ENCODE results near the gene ZNF785. TPM values are rescaled to one million over a fixed set of nuclear protein-coding genes. Genes with fewer than 3 reads are reported as not detected.
A peak's percentile ranks its signal among the peaks of the same experiment; 100 is the strongest.

ZNF785 gene
- polyA plus RNA-seq, 3 donors: 0.67 to 9.0 (median 1.1) TPM

DNA sequence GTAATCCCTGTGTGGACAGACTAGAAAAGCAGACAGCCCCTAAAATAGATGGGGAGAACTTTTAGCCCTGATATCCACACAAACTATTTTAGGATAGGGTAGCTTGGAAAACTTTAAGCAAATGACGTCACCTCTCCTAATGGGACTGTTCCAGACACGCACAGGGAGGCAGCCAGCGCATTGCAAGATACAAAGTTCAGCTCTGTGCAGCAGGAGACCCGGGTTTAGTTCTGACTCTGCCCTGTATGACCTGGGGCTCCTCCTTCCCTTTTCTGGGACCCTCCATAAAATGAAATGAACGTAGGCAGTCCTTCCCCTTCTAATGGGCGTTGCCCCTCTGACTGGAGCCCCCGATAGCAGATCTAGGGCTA lies 18.4 kb upstream of the ZNF785 start:
- Histone ChIP-seq H3K36me3 (replicated peaks in 1 of 2; ENCODE audit: control insufficient read depth in 1 of 2, insufficient read depth in 2 of 2, low read length in 2 of 2) (peaks cover 19 to 30% of the 10 kb centered on the region in 2 donors), H3K27me3 (ENCODE audit: control insufficient read depth in 2 of 2, insufficient read depth in 2 of 2, low read length in 2 of 2) (no peaks in the 10 kb centered on the region), H3K27ac (ENCODE audit: low read depth in 1 of 2, low read length in 2 of 2) (peak overlapping the region in 1 of 2 donors; percentile 57), H3K9ac (ENCODE audit: insufficient read depth, low read length, poor library complexity, severe bottlenecking) (no peak overlapping the region), H3K79me2 (ENCODE audit: insufficient read depth, low read length) (peaks cover 46% of the 10 kb centered on the region), H3K4me1 (ENCODE audit: control insufficient read depth in 1 of 2, insufficient read depth in 2 of 2, low read length in 2 of 2) (peaks cover 58 to 61% of the 10 kb centered on the region in 2 donors), H2AFZ (ENCODE audit: insufficient read depth, low read depth, low read length, poor library complexity, severe bottlenecking) (no peak overlapping the region), H3K4me3 (replicated peaks in 1 of 3; ENCODE audit: low read depth in 2 of 3, low read length in 3 of 3) (no peak overlapping the region), H3K9me3 (replicated peaks in 1 of 2; ENCODE audit: control insufficient read depth in 1 of 2, insufficient read depth in 1 of 2, low read length in 2 of 2) (no peaks in the 10 kb centered on the region), H4K20me1 (ENCODE audit: insufficient read depth, low read length) (peaks cover 8% of the 10 kb centered on the region), H3K4me2 (replicated peaks; ENCODE audit: extremely low read depth, low read length, poor library complexity, severe bottlenecking) (no peak overlapping the region)
- H3K4me1 Mint-ChIP-seq: peaks cover 61% of the 10 kb centered on the region
- H3K9me3 Mint-ChIP-seq: no peaks in the 10 kb centered on the region
- no peak overlapping the region for H3K4me3 Mint-ChIP-seq
- H3K36me3 Mint-ChIP-seq: peaks cover 30 to 48% of the 10 kb centered on the region in 2 donors
- intact Hi-C loops (cut with micrococcal nuclease): no loop called here
- TF ChIP-seq, protein P1, sequence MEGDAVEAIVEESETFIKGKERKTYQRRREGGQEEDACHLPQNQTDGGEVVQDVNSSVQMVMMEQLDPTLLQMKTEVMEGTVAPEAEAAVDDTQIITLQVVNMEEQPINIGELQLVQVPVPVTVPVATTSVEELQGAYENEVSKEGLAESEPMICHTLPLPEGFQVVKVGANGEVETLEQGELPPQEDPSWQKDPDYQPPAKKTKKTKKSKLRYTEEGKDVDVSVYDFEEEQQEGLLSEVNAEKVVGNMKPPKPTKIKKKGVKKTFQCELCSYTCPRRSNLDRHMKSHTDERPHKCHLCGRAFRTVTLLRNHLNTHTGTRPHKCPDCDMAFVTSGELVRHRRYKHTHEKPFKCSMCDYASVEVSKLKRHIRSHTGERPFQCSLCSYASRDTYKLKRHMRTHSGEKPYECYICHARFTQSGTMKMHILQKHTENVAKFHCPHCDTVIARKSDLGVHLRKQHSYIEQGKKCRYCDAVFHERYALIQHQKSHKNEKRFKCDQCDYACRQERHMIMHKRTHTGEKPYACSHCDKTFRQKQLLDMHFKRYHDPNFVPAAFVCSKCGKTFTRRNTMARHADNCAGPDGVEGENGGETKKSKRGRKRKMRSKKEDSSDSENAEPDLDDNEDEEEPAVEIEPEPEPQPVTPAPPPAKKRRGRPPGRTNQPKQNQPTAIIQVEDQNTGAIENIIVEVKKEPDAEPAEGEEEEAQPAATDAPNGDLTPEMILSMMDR (IDR thresholded peaks at IDR 0.05): no peak
- 77% methylated on average over 7 of the region's 7 CpGs for WGBS (ENCODE audit: insufficient coverage)
- DNase-seq: no peak
- peak overlapping the region in 1 of 7 donors; percentile 53 for H3K27ac Mint-ChIP-seq
- H3K27me3 Mint-ChIP-seq (ENCODE audit: low read depth in 3 of 3): peaks cover 0 to 2% (median 0%) of the 10 kb centered on the region in 3 donors

GRCh38 chr16:30602616-30603277 lies 17.2 kb upstream of the ZNF785 start:
- no peaks in the 10 kb centered on the region for H3K9me3 ChIP-seq (replicated peaks in 1 of 2; ENCODE audit: control insufficient read depth in 1 of 2, insufficient read depth in 1 of 2, low read length in 2 of 2)
- peaks cover 57 to 60% of the 10 kb centered on the region in 2 donors for H3K4me1 ChIP-seq (ENCODE audit: control insufficient read depth in 1 of 2, insufficient read depth in 2 of 2, low read length in 2 of 2)
- Mint-ChIP-seq H3K27ac (peak overlapping the region; percentile 71 to 88 (median 85)), H3K4me1 (peaks cover 60% of the 10 kb centered on the region), H3K4me3 (peak overlapping the region; percentile 12 to 55), H3K27me3 (ENCODE audit: low read depth in 3 of 3) (peaks cover 0 to 2% (median 0%) of the 10 kb centered on the region in 3 donors), H3K36me3 (peaks cover 26 to 41% of the 10 kb centered on the region in 2 donors), H3K9me3 (peaks cover 0 to 1% (median 0%) of the 10 kb centered on the region in 7 donors)
- no peak overlapping the region for H3K9ac ChIP-seq (ENCODE audit: insufficient read depth, low read length, poor library complexity, severe bottlenecking)
- DNase-seq: peak; percentile 47 to 75 (median 70)
- H3K4me3 ChIP-seq (replicated peaks in 1 of 3; ENCODE audit: low read depth in 2 of 3, low read length in 3 of 3): peak overlapping the region in 1 of 3 experiments; percentile 38
- no peaks in the 10 kb centered on the region for H3K27me3 ChIP-seq (ENCODE audit: control insufficient read depth in 2 of 2, insufficient read depth in 2 of 2, low read length in 2 of 2)
- intact Hi-C loops (cut with micrococcal nuclease): no loop called here
- H3K79me2 ChIP-seq (ENCODE audit: insufficient read depth, low read length): peaks cover 34% of the 10 kb centered on the region
- peaks cover 19 to 27% of the 10 kb centered on the region in 2 donors for H3K36me3 ChIP-seq (replicated peaks in 1 of 2; ENCODE audit: control insufficient read depth in 1 of 2, insufficient read depth in 2 of 2, low read length in 2 of 2)
- 0% methylated on average over 1 of the region's 4 CpGs for WGBS (ENCODE audit: insufficient coverage)
- H3K4me2 ChIP-seq (replicated peaks; ENCODE audit: extremely low read depth, low read length, poor library complexity, severe bottlenecking): peak overlapping the region; percentile 52
- peak overlapping the region; percentile 12 to 57 for H3K27ac ChIP-seq (ENCODE audit: low read depth in 1 of 2, low read length in 2 of 2)
- no peak overlapping the region for H2AFZ ChIP-seq (ENCODE audit: insufficient read depth, low read depth, low read length, poor library complexity, severe bottlenecking)
- TF ChIP-seq, protein P1 (IDR thresholded peaks at IDR 0.05): no peak
- H4K20me1 ChIP-seq (ENCODE audit: insufficient read depth, low read length): peaks cover 8% of the 10 kb centered on the region

All from CD14-positive monocyte (primary cell).